ENCODE data around the gene AUH.

AUH gene

GRCh38 chr9:91289244-91289643, 72.5 kb downstream of the AUH start:
- DNase-seq = no peak

GRCh38 chr9:91285729-91286353, 75.9 kb downstream of the AUH start:
- no peak for DNase-seq

- no peak for DNase-seq
Measured at GRCh38 chr9:91282292-91282691, 79.4 kb downstream of the AUH start.

GRCh38 chr9:91279296-91280204, 82.2 kb downstream of the AUH start:
- DNase-seq = no peak

- DNase-seq = no peak
Measured at GRCh38 chr9:91276513-91276912, 85.2 kb downstream of the AUH start.

- DNase-seq = no peak
Measured at GRCh38 chr9:91275655-91276054, 86.1 kb downstream of the AUH start.

- no peak for DNase-seq
Measured at GRCh38 chr9:91274949-91275492, 86.7 kb downstream of the AUH start.

- no peak for DNase-seq
Measured at GRCh38 chr9:91273853-91274552, 87.7 kb downstream of the AUH start.

GRCh38 chr9:91271156-91271555, 90.6 kb downstream of the AUH start:
- DNase-seq = no peak

- DNase-seq = no peak
Measured at GRCh38 chr9:91269907-91270491, 91.7 kb downstream of the AUH start.

- no peak for DNase-seq
Measured at GRCh38 chr9:91266448-91266847, 95.3 kb downstream of the AUH start.

- DNase-seq = no peak
Measured at GRCh38 chr9:91265514-91265913, 96.2 kb downstream of the AUH start.

- no peak for DNase-seq
Measured at GRCh38 chr9:91261417-91261816, 100.3 kb downstream of the AUH start.

- no peak for DNase-seq
Measured at GRCh38 chr9:91259162-91259561, 102.6 kb downstream of the AUH start.

- no peak for DNase-seq
Measured at GRCh38 chr9:91258451-91258850, 103.3 kb downstream of the AUH start.

GRCh38 chr9:91256235-91256634, 105.5 kb downstream of the AUH start:
- no peak for DNase-seq

GRCh38 chr9:91255327-91255726, 106.4 kb downstream of the AUH start:
- no peak for DNase-seq

GRCh38 chr9:91253488-91253887, 108.2 kb downstream of the AUH start:
- no peak for DNase-seq

GRCh38 chr9:91248707-91249106, 113.0 kb downstream of the AUH start:
- DNase-seq = no peak

GRCh38 chr9:91247278-91247677, 114.4 kb downstream of the AUH start:
- no peak for DNase-seq

GRCh38 chr9:91246846-91247245, 114.9 kb downstream of the AUH start:
- DNase-seq = no peak

- DNase-seq = no peak
Measured at GRCh38 chr9:91245431-91246313, 116.0 kb downstream of the AUH start.
